Stomach (tissue), 9 donors: ENCODE measurements around the gene USP24. TPM values are rescaled to one million over a fixed set of nuclear protein-coding genes. Genes with fewer than 3 reads are reported as not detected.
A peak's percentile ranks its signal among the peaks of the same experiment; 100 is the strongest.

Experiments
- DNase-seq, 2 donors: peaks; one replicate each; pipeline versions ENCODE4 v3.0.0 to v3.0.0-alpha.2; 2013 to 2019
- H3K27ac ChIP-seq, 5 donors: fragments of 200-600 bp in 4 of 5; sonication (generic) in 4 of 5; one replicate each; pipeline ENCODE4 v1.5.1; 2013 to 2019; ENCODE audit warnings: mild to moderate bottlenecking in 1 of 5, moderate library complexity in 1 of 5
- H3K27me3 ChIP-seq, 3 donors: fragments of 200-600 bp; sonication (generic); one replicate each; pipeline ENCODE4 v1.5.1; 2017 to 2019; ENCODE audit warnings: mixed run types in 1 of 3
- H3K36me3 ChIP-seq, 4 donors: fragments of 200-600 bp; sonication (generic); 1 replicate in 3 of 4; 2 replicates in 1 of 4; pipeline ENCODE4 v1.5.1; 2016 to 2019
- H3K4me1 ChIP-seq, 4 donors: fragments of 200-600 bp; sonication (generic); one replicate each; pipeline ENCODE4 v1.5.1; 2016 to 2019
- H3K4me3 ChIP-seq, 4 donors: fragments of 200-600 bp; sonication (generic) in 3 of 4; one replicate each; pipeline ENCODE4 v1.5.1; 2016 to 2019; ENCODE audit warnings: mild to moderate bottlenecking in 1 of 4
- H3K9me3 ChIP-seq, 4 donors: fragments of 200-600 bp; sonication (generic); one replicate each; pipeline ENCODE4 v1.5.1; 2016 to 2019
- EP300 ChIP-seq: sonication (generic); formaldehyde crosslinking; IDR thresholded peaks from one replicate; pipeline ENCODE4 v1.6.1; 2017; ENCODE audit warnings: antibody characterized with exemption
- POLR2A ChIP-seq, 4 donors: fragments of 450-650 bp; IDR thresholded peaks; one replicate each; pipeline ENCODE4 v1.6.1; 2016; ENCODE audit warnings: antibody characterized with exemption in 4 of 4, control low read depth in 2 of 4, mild to moderate bottlenecking in 1 of 4, moderate library complexity in 1 of 4
- POLR2AphosphoS5 ChIP-seq, 3 donors: sonication (generic); formaldehyde crosslinking; IDR thresholded peaks; one replicate each; pipeline ENCODE4 v1.6.1; 2016; ENCODE audit warnings: antibody characterized with exemption in 3 of 3
- WGBS, 5 donors: extraction: QIAGEN DNeasy Blood & Tissue Kit in 3 of 5; methylation state at CpG; one replicate each; pipeline versions ENCODE4 v1.1.5 to v1.1.7; 2013 to 2018; 5-methylcytosine and 5-hydroxymethylcytosine counted together
- intact Hi-C: fragments of 100-400 bp; cut with DNase I; formaldehyde crosslinking; loops from one replicate; pipeline ENCODE4 v1.15.1; 2023; ENCODE audit warnings: low total_unique reads
- polyA plus RNA-seq, 3 donors: library from polyadenylated mRNA; stranded (reverse); fragments of 200-250 nt; gene quantifications; one replicate each; pipeline ENCODE4 v1.2.3, GENCODE V29; 2013
- total RNA-seq, 5 donors: library from RNA; depleted of rRNA; stranded (reverse); fragments of >200 nt; gene quantifications; one replicate each; pipeline versions ENCODE4 v1.1.0 to v1.2.3, GENCODE V29; 2014 to 2016
- TF ChIP-seq, protein P1 (sequence below), 7 experiments: fragments of 450-650 bp in 4 of 7; fragments of 200-600 bp in 3 of 7; sonication (generic) in 3 of 7; IDR thresholded peaks; one replicate each; pipeline ENCODE4 v1.5.1; 2016 to 2019; ENCODE audit warnings: antibody characterized with exemption in 7 of 7, control low read depth in 2 of 7, mild to moderate bottlenecking in 1 of 7
- donor health status: healthy with polysubstance abuse.
- donor health status: Bipolar disorder and iron deficiency.
- donor health status: healthy.

Gene USP24
- total and polyA plus RNA-seq, 8 donors = 5.5 to 114 (median 17.0) TPM

DNA sequence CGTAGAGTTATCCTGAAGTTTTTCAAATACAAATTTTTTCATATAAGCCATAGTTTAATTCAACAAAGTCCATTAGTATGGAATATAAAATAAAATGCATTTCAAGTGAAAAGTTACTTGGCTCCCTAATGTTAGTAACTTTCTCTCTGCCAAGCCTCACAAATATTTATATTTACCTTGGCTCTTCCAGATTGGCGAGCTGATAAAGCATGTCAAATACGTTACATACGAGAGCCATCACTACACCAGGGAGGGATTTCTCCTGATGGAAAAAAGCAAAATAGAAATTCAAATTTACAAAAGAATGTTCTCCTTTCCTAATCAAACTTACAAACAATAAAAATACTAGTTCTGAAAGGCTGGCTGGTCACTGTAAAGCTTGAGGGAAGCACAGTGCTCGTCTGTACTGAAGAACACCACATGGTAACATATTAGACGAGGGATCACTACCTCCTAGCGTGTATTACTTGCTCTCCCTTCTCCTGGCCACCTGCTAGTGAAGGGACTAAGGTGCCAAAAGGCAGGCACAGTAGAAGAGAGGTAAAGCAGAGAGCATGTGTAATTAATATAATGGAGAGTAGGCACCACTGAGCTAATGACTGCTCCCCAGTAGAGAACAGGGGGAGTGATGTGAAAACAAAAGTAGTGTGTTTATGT, 80.9 kb downstream of the USP24 start:
- Histone ChIP-seq H3K4me1 (peaks cover 0 to 21% (median 6%) of the 10 kb centered on the region in 4 donors), H3K4me3 (no peak overlapping the region), H3K27ac (no peak overlapping the region), H3K27me3 (no peaks in the 10 kb centered on the region), H3K9me3 (no peaks in the 10 kb centered on the region), H3K36me3 (peaks cover 62 to 99% (median 98%) of the 10 kb centered on the region in 4 donors)
- intact Hi-C loops = no loop called here
- DNase-seq = no peak
- 77 to 89% (median 81%) methylated on average over 7 of the region's 7 CpGs for WGBS, 5 donors
- TF ChIP-seq EP300 = no peak
- TF ChIP-seq, protein P1, sequence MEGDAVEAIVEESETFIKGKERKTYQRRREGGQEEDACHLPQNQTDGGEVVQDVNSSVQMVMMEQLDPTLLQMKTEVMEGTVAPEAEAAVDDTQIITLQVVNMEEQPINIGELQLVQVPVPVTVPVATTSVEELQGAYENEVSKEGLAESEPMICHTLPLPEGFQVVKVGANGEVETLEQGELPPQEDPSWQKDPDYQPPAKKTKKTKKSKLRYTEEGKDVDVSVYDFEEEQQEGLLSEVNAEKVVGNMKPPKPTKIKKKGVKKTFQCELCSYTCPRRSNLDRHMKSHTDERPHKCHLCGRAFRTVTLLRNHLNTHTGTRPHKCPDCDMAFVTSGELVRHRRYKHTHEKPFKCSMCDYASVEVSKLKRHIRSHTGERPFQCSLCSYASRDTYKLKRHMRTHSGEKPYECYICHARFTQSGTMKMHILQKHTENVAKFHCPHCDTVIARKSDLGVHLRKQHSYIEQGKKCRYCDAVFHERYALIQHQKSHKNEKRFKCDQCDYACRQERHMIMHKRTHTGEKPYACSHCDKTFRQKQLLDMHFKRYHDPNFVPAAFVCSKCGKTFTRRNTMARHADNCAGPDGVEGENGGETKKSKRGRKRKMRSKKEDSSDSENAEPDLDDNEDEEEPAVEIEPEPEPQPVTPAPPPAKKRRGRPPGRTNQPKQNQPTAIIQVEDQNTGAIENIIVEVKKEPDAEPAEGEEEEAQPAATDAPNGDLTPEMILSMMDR (IDR thresholded peaks at IDR 0.05) = no peak
- no peak for TF ChIP-seq POLR2A (IDR thresholded peaks at IDR 0.05)
- no peak for TF ChIP-seq POLR2AphosphoS5 (IDR thresholded peaks at IDR 0.05)

DNA sequence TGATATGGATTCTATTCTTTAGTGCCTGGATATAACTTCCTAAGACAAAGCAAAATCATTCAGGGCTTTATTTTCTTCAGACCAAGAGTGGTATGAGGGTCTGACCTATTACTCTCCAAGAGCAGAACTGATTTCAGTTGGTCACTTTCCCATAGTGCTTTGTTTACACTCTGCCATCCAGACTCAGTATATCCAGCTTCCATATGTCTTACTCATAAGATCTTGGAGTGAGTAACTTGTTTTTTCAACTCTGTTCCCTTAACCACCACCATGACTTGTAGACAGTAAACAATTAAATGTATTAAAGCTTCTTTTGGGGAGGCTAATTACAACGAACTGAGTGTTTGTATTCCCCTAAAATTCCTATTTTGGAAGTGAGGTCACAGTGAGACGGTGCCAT, 83.4 kb downstream of the USP24 start:
- Histone ChIP-seq H3K4me1 (peaks cover 0 to 21% (median 9%) of the 10 kb centered on the region in 4 donors), H3K9me3 (no peaks in the 10 kb centered on the region), H3K27ac (no peak overlapping the region), H3K27me3 (no peaks in the 10 kb centered on the region), H3K4me3 (no peak overlapping the region), H3K36me3 (peaks cover 62 to 96% (median 94%) of the 10 kb centered on the region in 4 donors)
- DNase-seq = no peak
- WGBS, 5 donors = 55 to 81% (median 80%) methylated on average over 2 of the region's 2 CpGs
- TF ChIP-seq POLR2AphosphoS5 (IDR thresholded peaks at IDR 0.05) (no peak), POLR2A (IDR thresholded peaks at IDR 0.05) (no peak), EP300 (no peak)
- TF ChIP-seq, protein P1 (IDR thresholded peaks at IDR 0.05) = no peak
- intact Hi-C loops = no loop called here

DNA sequence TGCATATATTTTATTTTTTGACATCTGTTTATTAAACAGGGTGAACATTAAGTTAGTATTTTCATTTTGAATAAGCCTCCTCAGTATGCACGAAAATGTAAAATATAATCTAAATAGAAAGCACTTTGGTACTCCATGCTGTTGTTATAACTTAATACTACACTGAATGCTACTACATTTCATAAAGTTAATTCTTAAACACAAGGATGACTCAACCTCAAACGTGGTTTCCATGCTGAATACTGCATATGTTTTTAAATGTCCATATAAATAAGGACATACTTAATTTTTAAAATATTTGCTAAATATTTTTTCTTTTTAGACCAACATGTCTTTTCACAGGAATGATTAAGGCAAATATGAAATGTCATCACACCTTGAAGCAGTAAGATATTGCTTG, 83.9 kb downstream of the USP24 start:
- TF ChIP-seq, protein P1 (IDR thresholded peaks at IDR 0.05) = no peak
- no peak for TF ChIP-seq EP300
- no peak for TF ChIP-seq POLR2AphosphoS5 (IDR thresholded peaks at IDR 0.05)
- no peak for TF ChIP-seq POLR2A (IDR thresholded peaks at IDR 0.05)
- intact Hi-C loops = no loop called here
- Histone ChIP-seq H3K36me3 (peaks cover 57 to 96% (median 94%) of the 10 kb centered on the region in 4 donors), H3K4me1 (peaks cover 0 to 21% (median 9%) of the 10 kb centered on the region in 4 donors), H3K4me3 (no peak overlapping the region), H3K27ac (no peak overlapping the region), H3K27me3 (no peaks in the 10 kb centered on the region), H3K9me3 (no peaks in the 10 kb centered on the region)
- WGBS, 5 donors = 52 to 68% (median 63%) methylated on average over 2 of the region's 2 CpGs
- DNase-seq = no peak

DNA sequence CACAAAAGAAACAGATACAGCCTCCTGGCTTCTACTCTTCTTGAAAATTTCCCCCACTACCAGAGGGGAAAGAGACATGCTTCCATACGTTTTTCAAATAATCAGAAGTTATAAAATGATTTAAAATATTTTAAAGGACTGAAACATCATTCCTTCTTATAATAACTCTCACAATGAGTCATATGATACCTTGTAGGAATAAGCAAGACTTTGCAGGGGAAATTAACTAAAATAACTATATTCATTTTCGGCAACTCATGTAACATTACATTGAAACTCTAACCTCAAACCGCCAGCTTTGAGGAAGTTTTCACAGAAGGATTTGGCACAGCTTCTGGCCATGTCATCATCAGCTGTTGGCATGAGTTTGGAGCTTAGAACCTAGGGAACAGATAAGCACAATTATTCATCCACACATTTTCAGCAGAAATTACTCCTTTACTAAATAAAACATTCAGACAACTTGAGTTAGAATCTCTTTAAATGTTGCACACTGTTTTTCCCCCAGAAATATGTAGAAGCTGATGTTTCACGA, 85.9 kb downstream of the USP24 start:
- H3K4me3 ChIP-seq = no peak overlapping the region
- TF ChIP-seq POLR2AphosphoS5 (IDR thresholded peaks at IDR 0.05) (no peak), POLR2A (IDR thresholded peaks at IDR 0.05) (no peak), EP300 (no peak)
- TF ChIP-seq, protein P1 (IDR thresholded peaks at IDR 0.05) = no peak
- H3K9me3 ChIP-seq = no peaks in the 10 kb centered on the region
- peak in 1 of 2 donors; percentile 32 for DNase-seq
- no peak overlapping the region for H3K27ac ChIP-seq
- no peaks in the 10 kb centered on the region for H3K27me3 ChIP-seq
- intact Hi-C loops = no loop called here
- peaks cover 0 to 21% (median 9%) of the 10 kb centered on the region in 4 donors for H3K4me1 ChIP-seq
- WGBS, 5 donors = 63 to 77% (median 69%) methylated on average over 4 of the region's 4 CpGs
- H3K36me3 ChIP-seq = peaks cover 53 to 96% (median 94%) of the 10 kb centered on the region in 4 donors
